GM21367 (cell line): ENCODE measurements around the gene DSCAM.
"Not testable (repeated sequence)": the region's sequence is repeated elsewhere in the genome, so short reads cannot be mapped to it uniquely, and the experiment has no call there.

Experiments used
- ATAC-seq: cut with Tn5 transposase; IDR thresholded peaks from one replicate; pipeline ENCODE4 v1.9.1; 2021; ENCODE audit not compliant: unreplicated experiment

Gene DSCAM

DNA sequence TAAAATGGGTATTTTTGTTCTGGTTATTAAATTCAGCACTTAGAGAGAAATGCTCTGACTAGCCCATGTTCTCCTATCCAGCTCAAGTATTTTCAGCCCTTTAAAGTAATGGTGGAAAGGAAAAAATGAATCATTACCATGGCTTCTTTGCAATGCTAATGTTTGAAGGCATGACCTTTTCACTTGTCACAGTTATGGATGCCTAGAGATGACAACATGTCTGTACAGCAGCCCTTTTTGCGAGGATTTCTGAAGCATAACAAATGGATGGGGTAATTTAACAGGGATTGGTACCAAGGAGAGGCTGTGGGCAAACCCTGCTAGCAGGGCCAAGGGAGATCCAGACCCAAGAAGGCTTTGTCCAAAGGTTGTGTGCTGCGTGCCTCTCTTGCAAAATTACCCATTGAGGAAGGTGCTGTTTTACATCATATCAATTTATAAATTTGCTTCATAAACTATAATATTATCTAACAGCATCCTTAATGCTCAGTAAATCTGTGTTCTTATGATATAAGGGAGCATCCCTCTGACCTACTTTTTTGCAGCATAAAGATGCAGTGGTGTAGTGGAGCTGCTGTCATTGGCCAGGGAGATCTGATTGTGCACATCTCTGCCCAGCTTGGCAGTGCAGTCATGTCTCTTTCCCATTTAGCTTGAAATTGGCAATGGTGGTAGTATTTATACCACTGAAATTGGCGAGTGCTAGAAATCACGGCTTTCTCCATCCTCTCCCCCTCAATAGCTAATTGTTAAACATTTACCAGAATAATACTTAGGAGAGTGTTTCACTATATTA lies 652.6 kb downstream of the DSCAM start:
- ATAC-seq = no peak

DNA sequence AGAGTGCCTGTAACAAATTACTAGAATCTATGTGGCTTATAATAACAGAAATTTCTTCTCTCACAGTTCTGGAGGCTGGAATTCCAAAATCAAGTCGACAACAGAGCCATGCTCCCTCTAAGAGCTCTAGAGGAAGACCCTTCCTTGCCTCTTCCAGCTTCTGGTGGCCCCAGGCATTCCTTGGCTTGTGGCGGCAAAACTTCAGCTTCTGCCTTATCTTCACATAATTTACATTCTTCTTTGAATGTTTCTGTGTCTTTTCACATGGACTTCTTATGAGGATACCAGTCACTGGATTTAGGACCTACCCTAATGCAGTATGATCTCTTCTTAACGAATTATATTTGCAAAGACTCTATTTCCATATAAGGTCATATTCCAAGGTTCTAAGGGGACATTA lies 655.3 kb downstream of the DSCAM start:
- no peak for ATAC-seq

DNA sequence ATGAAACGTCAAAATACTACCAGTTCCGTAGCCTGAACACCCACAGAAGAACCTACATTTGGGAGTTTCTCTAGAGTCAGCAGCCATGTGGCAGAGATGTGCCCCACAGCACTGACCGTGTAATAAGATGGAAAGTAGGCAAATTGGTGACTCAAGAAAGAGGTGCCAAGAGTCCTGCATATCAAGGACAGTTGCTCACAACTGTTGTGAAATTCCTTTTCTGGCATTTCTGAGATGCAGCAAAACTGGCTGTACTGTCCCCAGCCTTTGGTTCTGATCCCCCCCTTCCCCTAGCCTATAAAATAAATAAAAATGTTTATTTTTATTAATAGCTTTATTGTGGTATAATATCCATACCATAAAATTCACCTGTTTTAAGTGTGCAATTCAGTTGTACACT lies 655.8 kb downstream of the DSCAM start:
- no peak for ATAC-seq

DNA sequence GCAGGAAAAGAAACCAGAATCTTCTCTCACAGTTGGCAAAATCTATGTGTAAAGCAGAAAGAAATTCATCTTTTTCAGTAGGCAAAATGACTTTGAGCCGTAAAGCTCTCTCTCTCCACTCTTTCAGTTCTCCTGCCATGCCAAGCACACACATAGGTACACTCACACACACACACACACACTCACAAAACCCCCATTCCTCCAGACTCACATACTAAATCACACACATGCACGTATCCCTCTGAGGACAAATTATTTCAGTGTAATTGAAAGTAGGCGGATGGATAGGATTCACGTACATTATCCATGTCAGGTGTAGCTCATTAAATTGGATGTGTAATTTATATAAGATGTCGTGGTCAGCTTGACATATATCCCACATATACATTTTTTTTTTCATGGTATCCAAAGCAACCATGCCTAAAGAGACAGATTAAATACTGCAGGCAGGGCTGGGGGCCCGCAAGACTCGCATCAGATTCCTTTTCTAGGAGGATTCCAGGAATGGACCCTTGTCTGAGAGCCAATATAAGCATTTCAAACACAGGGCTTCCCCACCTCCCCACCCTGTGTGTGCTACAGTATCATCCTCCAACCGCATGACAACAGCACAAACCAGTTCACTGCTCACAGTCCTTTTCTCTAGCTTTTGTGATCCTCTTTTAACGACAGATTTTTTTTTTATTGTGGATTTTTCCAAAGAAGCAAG lies 658.9 kb downstream of the DSCAM start:
- ATAC-seq = no peak

DNA sequence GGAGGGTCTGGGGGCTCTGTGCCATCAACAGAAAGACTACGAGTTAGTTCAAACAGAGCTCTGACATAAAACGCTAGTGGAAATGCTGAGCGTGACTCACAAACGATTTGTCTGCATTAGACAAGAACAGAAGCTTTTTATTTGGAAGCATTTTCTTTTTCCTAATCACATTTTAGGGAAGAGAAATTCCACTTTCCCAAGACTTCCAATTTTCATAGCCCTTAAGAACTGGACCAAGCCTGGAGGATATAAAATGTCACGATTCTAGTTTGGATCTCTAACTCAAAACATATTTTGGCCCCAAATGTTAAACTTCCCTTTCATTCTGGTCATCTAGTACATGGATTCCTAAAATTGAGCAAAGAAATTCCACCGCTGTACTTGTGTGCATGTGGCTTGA lies 659.7 kb downstream of the DSCAM start:
- ATAC-seq = no peak

DNA sequence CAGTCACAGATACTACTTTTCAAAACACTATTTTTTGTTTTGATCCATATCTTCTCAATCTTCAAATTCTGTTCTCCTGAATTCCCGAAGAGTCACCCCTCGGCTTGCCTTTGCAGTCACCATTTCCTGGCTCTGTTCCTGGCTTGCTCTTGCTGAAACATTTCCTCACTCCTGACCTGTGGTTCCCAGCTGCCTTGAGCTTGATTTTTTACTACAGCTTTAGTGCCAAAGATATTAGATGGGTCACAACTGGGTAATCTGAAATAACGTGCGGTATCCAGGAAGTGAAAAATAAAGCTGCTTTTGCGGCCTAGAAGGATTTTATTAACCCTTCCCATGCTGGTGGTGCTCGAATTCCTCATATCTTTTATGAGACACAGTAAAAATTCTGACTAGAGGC lies 660.9 kb downstream of the DSCAM start:
- no peak for ATAC-seq

DNA sequence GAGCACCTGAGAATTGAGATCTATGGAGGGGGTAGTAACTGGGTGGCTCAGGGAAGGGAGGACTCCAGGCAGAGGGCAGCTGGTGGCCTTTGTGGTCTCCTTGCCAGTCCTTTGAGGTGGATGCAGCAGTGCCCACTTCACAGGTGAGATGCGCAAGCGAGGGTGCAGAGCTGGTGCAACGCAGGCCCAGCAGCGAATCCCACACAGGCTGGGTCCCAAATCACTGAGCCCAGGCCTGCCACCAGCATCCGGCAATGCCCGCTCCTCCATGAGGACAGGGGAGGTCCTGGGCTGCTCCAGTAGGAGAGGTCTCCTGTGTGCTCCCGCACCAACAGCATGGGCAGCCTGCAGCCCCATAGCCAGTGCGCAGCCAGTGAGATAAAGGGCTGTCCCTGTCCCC lies 661.8 kb downstream of the DSCAM start:
- no peak for ATAC-seq

DNA sequence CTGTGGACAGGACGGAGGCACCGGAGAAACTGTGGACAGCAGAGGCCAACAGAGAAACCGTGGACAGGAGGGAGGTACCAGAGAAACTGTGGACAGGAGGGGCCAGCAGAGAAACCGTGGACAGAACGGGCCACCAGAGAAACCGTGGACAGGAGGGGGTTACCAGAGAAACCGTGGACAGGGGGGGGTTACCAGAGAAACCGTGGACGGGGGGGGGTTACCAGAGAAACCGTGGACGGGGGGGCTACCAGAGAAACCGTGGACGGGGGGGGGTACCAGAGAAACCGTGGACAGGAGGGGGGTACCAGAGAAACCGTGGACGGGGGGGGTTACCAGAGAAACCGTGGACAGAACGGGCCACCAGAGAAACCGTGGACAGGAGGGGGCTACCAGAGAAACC lies 664.5 kb downstream of the DSCAM start:
- not testable (repeated sequence) for ATAC-seq

DNA sequence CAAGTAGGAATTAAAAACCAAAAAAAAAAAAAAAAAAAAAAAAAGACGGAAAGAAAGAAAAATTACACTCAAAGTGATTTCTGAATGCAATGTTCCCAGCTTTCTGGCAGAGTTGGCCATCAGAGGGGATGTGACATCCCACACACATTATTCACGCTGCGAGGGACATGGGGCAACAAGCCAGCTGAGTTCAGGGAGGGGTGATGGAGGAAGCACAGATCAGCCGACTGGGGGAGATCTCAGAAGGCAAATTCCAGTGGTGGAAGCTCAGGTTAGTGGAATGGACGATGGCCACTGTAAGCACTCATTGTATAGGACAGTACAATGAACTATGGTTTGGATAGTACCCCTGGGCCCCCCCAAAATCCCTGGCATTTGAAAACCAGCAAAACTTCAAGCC lies 667.8 kb downstream of the DSCAM start:
- no peak for ATAC-seq

DNA sequence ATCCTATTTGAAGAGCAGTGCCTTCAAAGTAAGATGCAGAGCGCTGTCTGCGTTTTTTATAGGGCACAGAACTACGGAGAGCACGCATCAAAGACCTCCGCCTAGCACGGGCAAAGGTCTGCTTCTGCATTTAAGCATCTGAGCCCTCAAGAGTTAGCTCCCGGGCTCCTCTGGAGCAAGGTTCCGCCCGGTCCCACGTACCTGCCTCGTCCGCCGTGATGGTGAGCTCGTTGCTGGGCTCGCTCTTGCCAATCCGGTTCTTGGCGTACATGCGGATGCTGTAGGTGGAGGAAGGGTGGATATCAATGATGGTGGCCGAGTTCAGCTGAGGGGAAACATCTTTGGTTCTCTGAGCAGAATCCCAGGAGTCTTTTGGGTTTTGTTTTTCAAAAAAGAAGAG lies 668.2 kb downstream of the DSCAM start:
- no peak for ATAC-seq

DNA sequence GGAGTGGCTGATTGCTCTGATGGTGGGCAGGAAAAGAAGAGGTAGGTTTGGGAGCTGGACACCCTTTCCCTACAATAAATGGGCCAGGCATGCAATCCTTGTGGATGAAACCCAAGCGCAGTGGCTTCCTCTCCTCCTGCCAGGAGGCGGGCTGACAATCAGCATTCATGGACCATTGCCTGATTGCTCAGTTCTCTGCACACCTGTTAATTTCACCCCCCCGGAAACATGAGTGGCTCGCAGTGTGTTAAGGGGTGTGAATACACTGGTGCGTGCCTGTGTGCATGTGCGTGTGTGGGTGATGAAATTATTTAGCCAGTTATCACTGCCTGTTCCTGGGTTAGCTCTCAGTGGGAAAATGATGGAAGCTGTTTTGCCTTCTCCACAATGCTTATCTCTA lies 669.0 kb downstream of the DSCAM start:
- ATAC-seq = no peak

DNA sequence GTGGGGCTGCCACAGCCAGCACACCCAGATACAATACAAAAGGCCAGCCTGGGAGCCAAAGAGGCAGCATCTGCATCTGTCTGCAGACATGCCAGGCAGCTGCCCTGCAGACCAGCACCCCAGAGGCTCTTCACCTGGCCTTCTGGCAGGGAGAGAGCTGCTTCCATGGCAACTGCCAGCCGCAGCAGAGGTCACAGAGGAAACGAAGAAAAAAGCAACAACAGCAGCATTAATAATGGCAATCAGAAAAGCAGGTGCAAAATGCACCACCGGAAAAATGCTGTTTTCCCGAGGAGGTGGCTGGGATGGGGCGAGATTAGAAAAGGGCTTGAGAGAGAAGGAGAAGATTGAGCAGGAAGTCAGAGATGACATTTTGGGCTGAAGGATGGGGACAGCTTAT lies 670.2 kb downstream of the DSCAM start:
- ATAC-seq = no peak

DNA sequence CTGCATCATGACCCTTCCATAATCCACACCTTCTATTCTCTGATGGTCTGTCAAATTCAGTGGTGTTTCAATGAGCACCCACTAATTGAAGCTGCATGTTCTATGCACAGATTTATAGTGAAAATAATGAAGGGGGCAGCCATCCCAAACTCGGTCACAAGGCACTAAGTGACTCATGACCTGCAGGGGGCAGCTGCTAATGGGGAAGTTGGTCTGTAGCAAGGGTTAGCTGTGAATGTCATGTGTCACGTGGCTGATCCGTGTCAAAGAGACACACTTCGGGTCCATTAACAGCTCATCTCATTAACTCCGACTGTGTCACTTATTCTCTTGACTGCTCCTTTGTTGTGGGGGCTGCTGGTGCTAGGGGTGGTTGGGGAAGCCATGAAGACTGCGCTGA lies 673.1 kb downstream of the DSCAM start:
- ATAC-seq = no peak

DNA sequence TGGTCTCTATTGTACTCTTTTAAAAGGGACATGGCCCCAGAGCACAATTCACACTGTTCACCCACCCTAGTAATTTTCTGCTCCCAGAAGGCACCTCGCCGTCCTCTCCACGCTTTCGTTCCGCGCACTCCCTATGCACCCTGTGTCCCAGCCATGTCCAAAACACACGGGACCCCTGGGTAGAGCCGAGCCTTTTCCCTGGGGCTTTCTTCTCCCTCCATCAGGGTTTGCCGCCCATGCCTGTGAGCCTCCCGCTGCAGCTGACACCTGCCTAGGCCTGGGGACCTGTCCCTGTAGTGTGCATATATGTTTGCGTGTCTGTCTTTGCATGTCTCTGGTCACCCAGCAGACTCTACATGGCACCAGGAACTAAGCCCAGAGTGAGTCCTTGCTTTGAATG lies 677.0 kb downstream of the DSCAM start:
- ATAC-seq = no peak

DNA sequence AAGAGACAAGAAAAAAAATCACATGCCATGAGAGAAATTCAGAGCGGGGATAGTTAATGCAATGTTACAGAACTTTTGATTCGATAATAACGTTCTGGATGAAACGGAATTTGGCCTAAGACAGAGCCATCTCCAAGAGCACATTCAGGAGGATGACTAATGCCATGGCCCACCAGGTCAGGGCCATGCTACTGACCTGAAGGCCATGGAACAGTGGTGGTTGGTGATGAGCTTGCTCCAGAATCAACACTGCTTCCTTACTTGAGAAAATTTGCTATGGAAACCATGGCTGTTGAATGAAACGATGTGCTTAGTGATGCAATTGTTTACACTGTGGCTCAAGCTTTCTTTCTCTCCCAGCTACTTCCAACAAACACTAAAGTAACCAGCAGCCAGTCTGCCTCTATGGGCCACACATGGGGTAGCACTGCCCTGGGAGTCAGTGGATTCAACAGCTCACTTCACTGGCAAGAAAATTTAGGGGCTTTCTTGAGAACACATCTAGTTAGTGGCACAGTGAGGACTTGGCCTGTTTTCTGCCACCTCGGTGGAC lies 680.6 kb downstream of the DSCAM start:
- ATAC-seq = no peak

DNA sequence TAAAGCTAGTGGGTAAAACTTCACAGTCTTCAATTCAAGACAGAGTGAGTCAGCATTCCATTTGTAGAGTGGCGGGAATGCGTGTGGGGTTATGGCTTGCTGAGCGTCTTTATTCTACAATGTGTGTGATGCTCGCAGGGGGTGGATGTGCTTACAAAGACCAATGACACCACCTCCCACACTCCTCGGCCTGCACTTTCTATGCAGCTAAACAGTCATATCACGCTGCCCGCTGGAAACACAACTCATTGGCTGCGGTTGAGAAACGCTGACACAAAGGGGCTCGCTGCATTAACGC lies 681.2 kb downstream of the DSCAM start:
- ATAC-seq = no peak

DNA sequence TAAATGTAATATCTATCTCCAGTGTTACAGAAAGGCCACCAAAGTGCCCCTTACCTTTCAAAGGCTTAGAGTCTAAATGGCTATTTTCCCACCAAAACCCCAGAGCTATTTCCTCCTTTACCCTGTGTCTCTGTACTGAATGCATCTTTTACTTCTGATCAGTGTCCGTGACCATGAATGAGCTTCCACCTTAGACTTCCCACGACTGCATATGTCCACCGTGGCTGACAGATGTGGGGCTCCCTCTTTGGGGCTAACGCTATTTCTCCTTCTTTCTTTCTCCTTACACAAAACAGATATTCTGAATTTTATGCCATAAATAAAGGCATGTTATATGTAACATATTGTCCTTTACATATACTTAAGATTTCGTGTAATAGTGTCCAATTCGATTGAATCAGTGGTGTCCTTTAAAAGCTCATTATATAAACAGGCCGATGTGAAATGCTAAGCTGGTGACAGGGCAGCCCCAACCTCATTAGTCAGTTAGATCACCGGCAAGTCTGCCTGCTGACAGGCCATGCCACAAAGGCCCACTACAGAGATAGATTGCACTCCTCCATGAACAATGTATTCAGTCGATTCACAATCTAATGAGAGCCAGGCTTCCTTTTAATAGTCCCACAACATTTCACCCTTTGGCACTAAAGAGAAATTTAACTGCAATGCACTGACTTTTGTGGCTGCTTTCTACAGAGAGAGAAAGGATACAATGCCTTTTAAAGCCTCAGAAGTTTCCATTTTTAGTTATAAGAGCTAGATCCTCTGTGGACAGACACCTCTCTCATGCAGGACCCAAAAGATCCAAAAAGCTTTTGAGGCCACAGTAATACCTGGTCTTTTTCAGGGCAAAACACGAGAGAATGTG lies 681.8 kb downstream of the DSCAM start:
- ATAC-seq = no peak

DNA sequence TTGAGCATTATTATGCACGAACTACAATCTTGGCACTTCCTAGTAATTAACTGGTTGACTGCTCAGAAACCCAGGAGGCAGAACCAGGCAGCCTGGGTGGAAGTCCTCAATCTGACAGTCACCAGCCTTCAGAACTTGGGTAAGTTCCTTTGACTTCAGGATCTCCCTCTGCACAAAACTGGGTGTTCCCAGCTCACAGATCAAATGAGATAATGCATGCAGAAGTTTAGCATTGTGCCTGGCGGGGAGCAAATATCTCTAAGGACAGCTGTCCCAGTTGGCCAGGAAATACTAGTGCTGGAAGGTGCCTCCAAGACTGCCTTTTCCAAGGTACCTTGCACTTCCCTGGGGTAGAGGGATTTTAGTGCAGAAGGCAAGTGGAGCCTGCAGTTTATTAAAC lies 684.9 kb downstream of the DSCAM start:
- ATAC-seq = no peak

DNA sequence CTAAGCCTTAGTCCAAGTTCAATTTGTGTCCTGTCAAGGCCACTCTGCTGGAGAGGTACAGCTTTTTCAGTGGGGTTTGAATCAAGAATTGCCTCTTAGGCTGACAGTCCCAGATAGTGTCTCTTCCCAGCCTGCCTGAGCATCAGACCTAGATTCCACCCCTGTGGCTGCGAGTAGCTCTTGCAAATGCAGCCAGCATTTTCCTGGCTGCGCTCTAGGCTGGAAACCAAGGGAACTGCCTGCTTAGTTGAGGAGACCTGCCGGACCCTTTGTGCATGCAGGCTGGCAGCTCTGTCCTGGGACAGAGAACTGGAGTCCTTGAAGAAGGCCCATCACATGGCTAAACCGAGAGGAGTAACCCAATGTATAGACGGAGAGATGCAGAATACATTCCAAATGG lies 686.0 kb downstream of the DSCAM start:
- ATAC-seq = no peak

DNA sequence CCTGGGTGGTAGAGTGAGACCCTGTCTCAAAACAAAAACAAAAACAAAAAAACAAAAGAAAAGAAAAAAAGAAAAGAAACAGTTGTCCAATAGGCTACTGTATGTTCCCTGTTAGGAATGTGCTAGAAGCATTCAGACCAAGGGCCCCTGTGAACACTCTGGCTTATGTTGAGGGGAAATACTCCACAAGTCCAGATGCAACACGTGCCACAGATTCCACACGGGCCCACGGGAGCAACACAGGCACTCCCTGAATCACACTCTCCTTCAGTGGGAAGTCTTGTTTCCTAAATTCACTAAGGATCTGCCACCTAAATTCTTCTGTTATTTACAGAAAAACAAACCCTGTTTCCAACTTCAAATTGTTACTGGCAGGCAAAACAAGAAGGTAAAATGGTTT lies 688.6 kb downstream of the DSCAM start:
- ATAC-seq = no peak

DNA sequence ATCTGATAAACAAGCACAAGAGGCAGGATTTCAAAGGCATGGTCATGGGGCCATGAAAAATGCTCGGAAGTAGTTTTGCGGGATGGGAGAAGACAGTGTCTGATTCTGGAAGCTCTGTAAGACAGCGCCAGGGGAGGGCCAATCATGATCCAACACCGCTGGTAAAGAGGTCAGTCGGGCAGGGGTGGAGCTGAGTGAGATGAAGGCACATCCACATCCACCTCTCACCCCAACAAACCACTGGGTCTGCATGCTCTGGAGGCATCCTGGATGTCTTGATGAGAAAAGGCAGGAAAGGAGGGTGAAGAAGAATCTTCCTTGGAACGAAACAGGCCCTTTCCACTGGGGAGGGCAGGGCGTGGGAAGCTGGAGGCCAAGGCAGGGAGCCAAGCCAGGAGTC lies 691.4 kb downstream of the DSCAM start:
- no peak for ATAC-seq

DNA sequence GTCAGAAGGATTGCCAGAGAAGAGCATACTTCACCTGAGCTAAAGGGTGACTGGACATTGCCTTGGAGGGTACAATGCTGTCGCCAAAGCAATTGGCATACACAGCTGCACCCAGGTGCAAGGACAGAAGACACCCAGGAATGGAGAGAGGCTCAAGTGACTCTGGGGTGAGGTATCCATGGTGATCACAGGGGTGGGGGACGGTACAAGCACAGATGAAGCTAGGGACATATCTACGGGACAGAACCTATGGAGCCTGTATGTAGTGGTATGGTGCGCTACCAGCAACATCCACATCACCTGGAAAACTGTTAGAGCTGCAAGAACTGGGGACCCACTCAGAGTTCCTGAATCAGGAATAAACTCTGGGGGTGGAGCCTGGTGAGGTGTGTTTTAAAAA lies 693.6 kb downstream of the DSCAM start:
- no peak for ATAC-seq
